ENCODE measurements around the gene NOXRED1.
"Not testable (repeated sequence)": the region's sequence is repeated elsewhere in the genome, so short reads cannot be mapped to it uniquely, and the experiment has no call there.

The NOXRED1 gene

GRCh38 chr14:77423423-77423822 lies at the start of gene NOXRED1:
Gene NOXRED1, minus strand, starts transcription at chr14:77423523. Its CDS starts 634 bp downstream, at chr14:77422889.
- DNase-seq: no peak

- no peak for DNase-seq
Observed at GRCh38 chr14:77470224-77470870, 47.0 kb upstream of the NOXRED1 start.

- DNase-seq: no peak
Observed at GRCh38 chr14:77469539-77469938, 46.2 kb upstream of the NOXRED1 start.

GRCh38 chr14:77469067-77469505 lies 45.8 kb upstream of the NOXRED1 start:
- DNase-seq: no peak

- no peak for DNase-seq
Observed at GRCh38 chr14:77467801-77468200, 44.5 kb upstream of the NOXRED1 start.

- DNase-seq: peak; percentile 32
Observed at GRCh38 chr14:77459072-77459723, 35.9 kb upstream of the NOXRED1 start.

- DNase-seq: peak; percentile 13
Observed at GRCh38 chr14:77458249-77458950, 35.1 kb upstream of the NOXRED1 start.

- peak; percentile 97 for DNase-seq
Observed at GRCh38 chr14:77457522-77458248, 34.4 kb upstream of the NOXRED1 start, which contains the start of the genes AHSA1 and VIPAS39. Gene AHSA1, plus strand, starts transcription at chr14:77458093. Its CDS starts 97 bp downstream, at chr14:77458190. Gene VIPAS39, minus strand, starts transcription at chr14:77457601. Its CDS starts 3,499 bp downstream, at chr14:77454102.

GRCh38 chr14:77457115-77457521 lies 33.8 kb upstream of the NOXRED1 start:
- peak; percentile 66 for DNase-seq

- DNase-seq: no peak
Observed at GRCh38 chr14:77455966-77456640, 32.8 kb upstream of the NOXRED1 start.

- no peak for DNase-seq
Observed at GRCh38 chr14:77442196-77442595, 18.9 kb upstream of the NOXRED1 start.

GRCh38 chr14:77439861-77440260 lies 16.5 kb upstream of the NOXRED1 start:
- no peak for DNase-seq

- DNase-seq: no peak
Observed at GRCh38 chr14:77438596-77438995, 15.3 kb upstream of the NOXRED1 start.

- DNase-seq: no peak
Observed at GRCh38 chr14:77436042-77436441, 12.7 kb upstream of the NOXRED1 start.

- no peak for DNase-seq
Observed at GRCh38 chr14:77426396-77426795, 3.1 kb upstream of the NOXRED1 start.

- DNase-seq: no peak
Observed at GRCh38 chr14:77424862-77425261, 1.5 kb upstream of the NOXRED1 start.

GRCh38 chr14:77421201-77421600 lies 2.1 kb downstream of the NOXRED1 start:
- DNase-seq: no peak

GRCh38 chr14:77416836-77417235 lies 6.5 kb downstream of the NOXRED1 start:
- DNase-seq: no peak

GRCh38 chr14:77416098-77416497 lies 7.2 kb downstream of the NOXRED1 start:
- not testable (repeated sequence) for DNase-seq

GRCh38 chr14:77415403-77416030 lies 7.8 kb downstream of the NOXRED1 start:
- DNase-seq: not testable (repeated sequence)

- DNase-seq: peak; percentile 6
Observed at GRCh38 chr14:77409131-77409533, 14.2 kb downstream of the NOXRED1 start.

GRCh38 chr14:77407158-77407557 lies 16.2 kb downstream of the NOXRED1 start:
- DNase-seq: no peak
